Endodermal cell (in vitro differentiated cells): ENCODE data around the gene ZP4. TPM values are rescaled to one million over a fixed set of nuclear protein-coding genes. Genes with fewer than 3 reads are reported as not detected.
"Not testable (repeated sequence)": the region's sequence is repeated elsewhere in the genome, so short reads cannot be mapped to it uniquely, and the experiment has no call there.

Experiments used
- DNase-seq: peaks from one replicate; pipeline ENCODE4 v3.0.0-alpha.2; 2017
- H3K27ac ChIP-seq: 2 replicates; pipeline ENCODE4 v1.5.1; 2013; ENCODE audit warnings: mild to moderate bottlenecking, low read depth, low read length, moderate library complexity
- H3K27me3 ChIP-seq: 2 replicates; pipeline ENCODE4 v1.6.1; 2013; ENCODE audit warnings: mild to moderate bottlenecking, low read length, moderate library complexity; ENCODE audit not compliant: insufficient read depth, control insufficient read depth, poor library complexity, severe bottlenecking
- H3K36me3 ChIP-seq: 2 replicates; pipeline ENCODE4 v1.7.0; 2013; ENCODE audit warnings: mild to moderate bottlenecking, low read length, moderate library complexity; ENCODE audit not compliant: control insufficient read depth, insufficient read depth
- H3K4me1 ChIP-seq: one replicate; pipeline ENCODE4 v1.7.0; 2013; ENCODE audit warnings: low read length; ENCODE audit not compliant: control insufficient read depth, insufficient read depth
- H3K4me3 ChIP-seq: 2 replicates; pipeline ENCODE4 v1.5.1; 2013; ENCODE audit warnings: mild to moderate bottlenecking, low read length, moderate library complexity
- H3K9ac ChIP-seq: 2 replicates; pipeline ENCODE4 v1.6.1; 2013; ENCODE audit warnings: mild to moderate bottlenecking, low read length, moderate library complexity; ENCODE audit not compliant: poor library complexity, severe bottlenecking; ENCODE audit errors: extremely low read depth
- H3K9me3 ChIP-seq: 2 replicates; pipeline ENCODE4 v1.6.1; 2013; ENCODE audit warnings: mild to moderate bottlenecking, low read length, moderate library complexity; ENCODE audit not compliant: control insufficient read depth
- H3K27ac Mint-ChIP-seq: 2 replicates; pipeline ENCODE4 v1.8.0; 2020; ENCODE audit warnings: mixed read lengths
- H3K27me3 Mint-ChIP-seq: 2 replicates; pipeline ENCODE4 v1.8.0; 2021; ENCODE audit warnings: mild to moderate bottlenecking, mixed read lengths; ENCODE audit not compliant: insufficient read depth
- H3K36me3 Mint-ChIP-seq: 2 replicates; pipeline ENCODE4 v1.8.0; 2020; ENCODE audit warnings: low read depth, mixed read lengths
- H3K4me1 Mint-ChIP-seq: 2 replicates; pipeline ENCODE4 v1.8.0; 2020; ENCODE audit warnings: mixed read lengths
- H3K4me3 Mint-ChIP-seq: 2 replicates; pipeline ENCODE4 v1.8.0; 2020; ENCODE audit warnings: mild to moderate bottlenecking, moderate library complexity, mixed read lengths
- H3K9me3 Mint-ChIP-seq: 2 replicates; pipeline ENCODE4 v1.8.0; 2020; ENCODE audit warnings: mild to moderate bottlenecking, mixed read lengths
- WGBS, 2 experiments: methylation state at CpG; one replicate each; pipeline versions ENCODE4 v1.1.5 to v1.1.7; 2013; ENCODE audit warnings: missing lambda C conversion rate in 2 of 2, mixed read lengths in 1 of 2; ENCODE audit not compliant: insufficient coverage in 1 of 2, insufficient read length in 1 of 2; 5-methylcytosine and 5-hydroxymethylcytosine counted together
- total RNA-seq, 2 donors: library from RNA; stranded (reverse); fragmentation: NEBNext Ultra II Directional in 1 of 2; extraction: Animal tissue kit (Norgen Biotek cat#: 25700) in 1 of 2; gene quantifications; 2 replicates in 1 of 2; 3 replicates in 1 of 2; pipeline ENCODE4 v1.2.1, GENCODE V29; 2021
- TF ChIP-seq, protein P1 (sequence below): fragments of 200-600 bp; sonication (generic); conservative IDR thresholded peaks from 2 replicates; pipeline ENCODE4 v1.5.0; 2021; ENCODE audit warnings: antibody characterized with exemption, mild to moderate bottlenecking

Gene ZP4
- total RNA-seq, 2 donors from 2014 or later: not detected

DNA sequence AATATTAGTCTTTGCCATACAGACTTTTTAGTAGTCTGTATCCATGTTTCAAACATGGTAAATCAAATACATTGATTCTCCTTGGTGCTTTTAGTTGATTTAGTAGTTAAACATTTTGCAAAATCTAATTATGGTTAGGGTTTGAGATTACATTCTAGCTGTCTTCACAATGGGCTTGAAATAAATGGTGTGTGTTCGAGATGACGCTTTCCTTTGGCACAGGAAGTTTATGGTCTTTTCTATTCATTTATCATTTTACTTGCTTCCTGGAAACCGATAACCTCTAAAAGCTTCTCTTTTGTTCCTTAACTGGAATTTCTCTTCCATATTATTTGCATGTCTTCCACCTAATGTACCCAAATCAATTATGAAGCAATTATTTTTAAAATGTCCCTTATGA is 38.4 kb downstream of the ZP4 start:
- no peak for DNase-seq
- Histone ChIP-seq H3K36me3 (no peaks in the 10 kb centered on the region), H3K27me3 (no peaks in the 10 kb centered on the region), H3K4me1 (no peaks in the 10 kb centered on the region), H3K27ac (no peak overlapping the region), H3K4me3 (no peak overlapping the region), H3K9me3 (no peaks in the 10 kb centered on the region), H3K9ac (no peak overlapping the region)
- Mint-ChIP-seq H3K36me3 (no peaks in the 10 kb centered on the region), H3K9me3 (peaks cover 5% of the 10 kb centered on the region), H3K4me1 (peaks cover 6% of the 10 kb centered on the region), H3K4me3 (no peak overlapping the region), H3K27me3 (peaks cover 9% of the 10 kb centered on the region), H3K27ac (no peak overlapping the region)
- TF ChIP-seq, protein P1, sequence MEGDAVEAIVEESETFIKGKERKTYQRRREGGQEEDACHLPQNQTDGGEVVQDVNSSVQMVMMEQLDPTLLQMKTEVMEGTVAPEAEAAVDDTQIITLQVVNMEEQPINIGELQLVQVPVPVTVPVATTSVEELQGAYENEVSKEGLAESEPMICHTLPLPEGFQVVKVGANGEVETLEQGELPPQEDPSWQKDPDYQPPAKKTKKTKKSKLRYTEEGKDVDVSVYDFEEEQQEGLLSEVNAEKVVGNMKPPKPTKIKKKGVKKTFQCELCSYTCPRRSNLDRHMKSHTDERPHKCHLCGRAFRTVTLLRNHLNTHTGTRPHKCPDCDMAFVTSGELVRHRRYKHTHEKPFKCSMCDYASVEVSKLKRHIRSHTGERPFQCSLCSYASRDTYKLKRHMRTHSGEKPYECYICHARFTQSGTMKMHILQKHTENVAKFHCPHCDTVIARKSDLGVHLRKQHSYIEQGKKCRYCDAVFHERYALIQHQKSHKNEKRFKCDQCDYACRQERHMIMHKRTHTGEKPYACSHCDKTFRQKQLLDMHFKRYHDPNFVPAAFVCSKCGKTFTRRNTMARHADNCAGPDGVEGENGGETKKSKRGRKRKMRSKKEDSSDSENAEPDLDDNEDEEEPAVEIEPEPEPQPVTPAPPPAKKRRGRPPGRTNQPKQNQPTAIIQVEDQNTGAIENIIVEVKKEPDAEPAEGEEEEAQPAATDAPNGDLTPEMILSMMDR: no peak
- WGBS, 2 experiments: 89 to 97% methylated on average over 3 of the region's 3 CpGs

DNA sequence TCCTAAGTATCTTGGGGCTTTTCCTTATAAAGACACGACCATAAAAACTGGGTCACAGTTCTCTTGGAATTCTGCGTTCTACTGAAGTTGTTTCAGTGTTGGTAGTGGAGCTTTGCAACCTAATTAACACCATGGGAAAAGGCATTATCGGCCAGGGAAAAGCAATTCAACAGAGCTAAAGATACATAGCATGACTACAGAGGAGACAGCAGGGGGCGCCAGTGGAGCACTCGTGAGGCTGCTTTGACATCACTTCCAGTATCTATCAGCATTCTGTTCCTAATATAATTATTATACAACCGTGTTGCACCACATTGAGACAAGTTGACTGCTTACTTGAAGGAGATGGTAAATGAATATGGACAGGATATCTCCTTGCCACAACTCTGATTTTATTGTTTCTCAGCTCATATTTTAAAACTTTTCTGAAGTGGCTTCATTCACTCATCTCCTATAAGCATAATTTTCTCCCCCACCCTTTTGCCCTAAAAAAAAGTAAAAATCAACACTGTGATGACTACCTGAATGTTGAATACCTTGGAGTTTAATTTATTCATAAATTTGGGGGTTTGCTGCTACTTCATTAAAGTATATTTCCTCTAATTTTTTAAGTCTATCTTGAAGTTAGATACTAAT is 39.4 kb downstream of the ZP4 start:
- H3K4me1 ChIP-seq: no peaks in the 10 kb centered on the region
- Mint-ChIP-seq H3K27me3 (no peaks in the 10 kb centered on the region), H3K4me1 (peaks cover 6% of the 10 kb centered on the region), H3K9me3 (peaks cover 5% of the 10 kb centered on the region), H3K36me3 (no peaks in the 10 kb centered on the region), H3K4me3 (no peak overlapping the region), H3K27ac (no peak overlapping the region)
- peak; percentile 87 for DNase-seq
- no peak overlapping the region for H3K27ac ChIP-seq
- no peaks in the 10 kb centered on the region for H3K27me3 ChIP-seq
- 0 to 19% methylated on average over 1 to 6 of the region's 6 CpGs for WGBS, 2 experiments
- TF ChIP-seq, protein P1: peak; percentile 95
- H3K9me3 ChIP-seq: no peaks in the 10 kb centered on the region
- H3K4me3 ChIP-seq: no peak overlapping the region
- H3K9ac ChIP-seq: no peak overlapping the region
- H3K36me3 ChIP-seq: no peaks in the 10 kb centered on the region

DNA sequence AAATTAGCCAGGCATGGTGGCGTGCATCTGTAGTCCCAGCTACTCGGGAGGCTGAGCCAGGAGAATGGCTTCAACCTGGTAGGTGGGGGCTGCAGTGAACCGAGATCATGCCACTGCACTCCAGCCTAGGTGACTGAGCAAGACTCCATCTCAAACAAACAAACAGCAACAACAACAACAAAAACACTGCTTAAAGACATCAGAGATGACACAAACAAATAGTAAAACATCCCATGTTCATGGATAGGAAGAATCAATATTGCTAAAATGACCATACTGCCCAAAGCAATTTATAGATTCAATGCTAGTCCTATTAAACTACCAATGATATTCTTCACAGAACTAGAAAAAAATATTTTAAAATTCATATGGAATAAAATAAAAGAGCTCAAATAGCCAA is 47.2 kb downstream of the ZP4 start:
- not testable (repeated sequence) for H3K4me1 Mint-ChIP-seq, H3K4me1 ChIP-seq, DNase-seq, H3K27ac Mint-ChIP-seq, H3K27ac ChIP-seq, H3K27me3 Mint-ChIP-seq, H3K9ac ChIP-seq, H3K27me3 ChIP-seq, H3K4me3 ChIP-seq, H3K36me3 ChIP-seq, H3K4me3 Mint-ChIP-seq, H3K36me3 Mint-ChIP-seq, H3K9me3 ChIP-seq, H3K9me3 Mint-ChIP-seq
- 40 to 88% methylated on average over 1 to 3 of the region's 3 CpGs for WGBS, 2 experiments

DNA sequence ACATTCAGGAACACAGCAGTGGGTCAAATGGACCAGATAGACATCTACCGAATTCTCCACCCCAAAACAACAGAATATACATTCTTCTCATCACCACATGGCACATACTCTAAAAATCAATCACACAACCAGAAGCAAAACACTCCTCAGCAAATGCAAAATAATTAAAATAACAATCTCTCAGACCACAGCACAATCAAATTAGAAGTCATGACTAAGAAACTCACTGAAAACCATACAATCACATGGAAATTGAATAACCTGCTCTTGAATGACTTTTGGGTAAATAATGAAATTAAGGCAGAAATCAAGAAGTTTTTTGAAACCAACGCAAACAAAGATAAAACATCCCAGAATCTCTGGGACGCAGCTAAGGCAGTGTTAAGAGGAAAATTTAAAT is 49.2 kb downstream of the ZP4 start:
- Histone ChIP-seq H3K36me3 (no peaks in the 10 kb centered on the region), H3K27ac (no peak overlapping the region), H3K9me3 (no peaks in the 10 kb centered on the region), H3K27me3 (no peaks in the 10 kb centered on the region), H3K4me1 (no peaks in the 10 kb centered on the region), H3K4me3 (no peak overlapping the region), H3K9ac (no peak overlapping the region)
- no peaks in the 10 kb centered on the region for H3K4me1 Mint-ChIP-seq
- WGBS, 2 experiments: 63% methylated on average over 3 of the region's 3 CpGs; no CpG with 5 or more reads in 1 of the 2 experiments
- no peak for DNase-seq
- TF ChIP-seq, protein P1: no peak
- no peak overlapping the region for H3K4me3 Mint-ChIP-seq
- no peaks in the 10 kb centered on the region for H3K36me3 Mint-ChIP-seq
- H3K27me3 Mint-ChIP-seq: no peaks in the 10 kb centered on the region
- no peaks in the 10 kb centered on the region for H3K9me3 Mint-ChIP-seq
- no peak overlapping the region for H3K27ac Mint-ChIP-seq
